HL-60 (cell line): Measurements from ENCODE around the gene THRAP3.

Source experiments
- GABPA ChIP-seq: IDR thresholded peaks from 2 replicates; pipeline ENCODE4 v1.6.1; 2012; ENCODE audit warnings: low read depth
- POLR2AphosphoS5 ChIP-seq: IDR thresholded peaks from 2 replicates; pipeline ENCODE4 v1.6.1; 2012; ENCODE audit warnings: low read depth
- TF ChIP-seq, protein P1 (sequence below): IDR thresholded peaks from one replicate; pipeline ENCODE4 v1.5.1; 2011; ENCODE audit warnings: low read length, control low read depth, inconsistent platforms; ENCODE audit not compliant: insufficient read depth

DNA sequence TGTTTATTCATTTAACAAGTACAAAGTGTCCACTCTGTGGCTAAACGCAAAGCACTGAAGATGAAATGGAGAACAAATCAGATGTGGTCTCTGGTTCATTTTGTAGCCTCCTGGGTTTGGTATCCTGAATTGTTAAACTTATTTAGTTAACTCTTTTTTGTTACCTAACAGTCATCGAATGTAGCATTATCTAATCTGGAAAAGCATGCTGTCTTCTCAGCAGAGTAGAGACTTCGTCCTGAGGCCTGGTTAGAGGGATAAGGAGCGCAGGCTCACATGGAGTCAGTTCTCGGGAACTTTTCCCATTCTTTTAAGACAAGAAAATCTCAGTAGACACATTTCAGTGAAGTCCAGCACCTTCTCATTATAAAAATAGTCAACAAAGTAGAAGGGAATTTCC, 48.8 kb downstream of the THRAP3 start:
- TF ChIP-seq, protein P1, sequence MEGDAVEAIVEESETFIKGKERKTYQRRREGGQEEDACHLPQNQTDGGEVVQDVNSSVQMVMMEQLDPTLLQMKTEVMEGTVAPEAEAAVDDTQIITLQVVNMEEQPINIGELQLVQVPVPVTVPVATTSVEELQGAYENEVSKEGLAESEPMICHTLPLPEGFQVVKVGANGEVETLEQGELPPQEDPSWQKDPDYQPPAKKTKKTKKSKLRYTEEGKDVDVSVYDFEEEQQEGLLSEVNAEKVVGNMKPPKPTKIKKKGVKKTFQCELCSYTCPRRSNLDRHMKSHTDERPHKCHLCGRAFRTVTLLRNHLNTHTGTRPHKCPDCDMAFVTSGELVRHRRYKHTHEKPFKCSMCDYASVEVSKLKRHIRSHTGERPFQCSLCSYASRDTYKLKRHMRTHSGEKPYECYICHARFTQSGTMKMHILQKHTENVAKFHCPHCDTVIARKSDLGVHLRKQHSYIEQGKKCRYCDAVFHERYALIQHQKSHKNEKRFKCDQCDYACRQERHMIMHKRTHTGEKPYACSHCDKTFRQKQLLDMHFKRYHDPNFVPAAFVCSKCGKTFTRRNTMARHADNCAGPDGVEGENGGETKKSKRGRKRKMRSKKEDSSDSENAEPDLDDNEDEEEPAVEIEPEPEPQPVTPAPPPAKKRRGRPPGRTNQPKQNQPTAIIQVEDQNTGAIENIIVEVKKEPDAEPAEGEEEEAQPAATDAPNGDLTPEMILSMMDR = no peak
- no peak for TF ChIP-seq GABPA
- TF ChIP-seq POLR2AphosphoS5 = no peak
